Measurements from ENCODE around the gene ZMYND8. TPM values are rescaled to one million over a fixed set of nuclear protein-coding genes. Genes with fewer than 3 reads are reported as not detected.
A peak's percentile ranks its signal among the peaks of the same experiment; 100 is the strongest.

ZMYND8 gene
- total and polyA plus RNA-seq, 10 of the 15 experiments (the other 5 are each of a cell fraction or from before 2014, with no cell fraction given): 12.9 to 54.8 (median 23.1) TPM

DNA sequence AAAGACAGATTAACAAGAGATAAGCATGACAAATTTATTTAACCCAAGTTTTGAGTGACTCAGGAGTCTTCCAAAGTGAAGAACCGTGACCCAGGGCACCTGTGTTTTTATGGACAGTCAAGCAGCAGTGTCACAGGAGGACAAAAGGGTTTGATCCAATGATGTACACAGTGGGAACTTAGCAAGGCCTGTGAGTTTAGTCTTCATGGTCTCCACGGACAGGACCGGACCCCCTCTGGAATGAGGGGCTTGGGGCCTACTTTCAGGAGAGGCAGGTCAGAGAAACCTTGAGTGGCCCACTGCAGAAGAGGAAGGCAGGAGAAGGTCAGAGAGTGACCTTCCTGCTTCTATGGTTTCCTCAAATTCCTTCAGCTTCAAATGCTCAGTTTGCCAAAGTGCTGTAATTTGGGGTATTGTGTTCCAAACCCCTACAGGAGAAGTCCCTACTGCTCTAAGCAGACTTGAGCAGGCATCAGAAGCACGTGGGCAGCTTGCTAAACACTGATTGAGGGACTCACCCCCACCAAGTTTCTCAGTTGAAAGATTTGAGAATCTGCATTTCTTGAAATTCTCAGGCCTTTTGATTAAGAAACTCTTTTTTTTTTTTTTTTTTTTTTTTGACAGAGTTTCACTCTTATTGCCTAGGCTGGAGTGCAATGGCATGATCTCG, 26.4 kb upstream of the ZMYND8 start:
- Histone ChIP-seq H3K4me3 (no peak overlapping the region), H3K4me2 (ENCODE audit: control insufficient read depth, insufficient read depth) (no peak overlapping the region), H3K36me3 (ENCODE audit: control insufficient read depth in 2 of 2, insufficient read depth in 2 of 2, low read length in 1 of 2) (no peaks in the 10 kb centered on the region), H4K20me1 (ENCODE audit: control insufficient read depth, insufficient read depth) (no peaks in the 10 kb centered on the region), H3K9me3 (replicated peaks; ENCODE audit: control insufficient read depth, insufficient read depth, low read length) (no peaks in the 10 kb centered on the region; the same call in 2 of the 3 replicates), H3K27ac (ENCODE audit: control insufficient read depth, insufficient read depth) (no peak overlapping the region), H3K79me2 (ENCODE audit: control insufficient read depth, insufficient read depth, low read length) (no peaks in the 10 kb centered on the region), H3K4me1 (ENCODE audit: control insufficient read depth, insufficient read depth, low read length) (peaks cover 9% of the 10 kb centered on the region), H3K9ac (ENCODE audit: control insufficient read depth, insufficient read depth, low read length) (no peak overlapping the region), H2AFZ (ENCODE audit: control insufficient read depth, low read depth, low read length) (no peak overlapping the region), H3K27me3 (replicated peaks in 1 of 2; ENCODE audit: control insufficient read depth in 2 of 2, insufficient read depth in 2 of 2, low read length in 1 of 2) (no peaks in the 10 kb centered on the region)
- 96% methylated on average over 5 of the region's 5 CpGs for WGBS (ENCODE audit: insufficient coverage, insufficient replicate concordance, low lambda C conversion rate, missing lambda C conversion rate)
- RAD21 ChIA-PET (ENCODE audit: unreplicated experiment): interaction anchor here (0.7 to 6.2 kb wide), 27 partner anchors 10 to 629 kb away, joined by 3 to 247 read pairs (median 9); partner anchors contain the start of genes NCOA3 and ZMYND8
- in situ Hi-C loops (cut with MboI) (loop anchor here (5.0 to 10.0 kb wide), 3 partner anchors 108 to 626 kb away; no protein-coding TSS in a partner anchor), intact Hi-C loops (cut with micrococcal nuclease; ENCODE audit: unreplicated experiment) (no loop called here)
- no peak for ATAC-seq
- no peak for DNase-seq (ENCODE audit: low read depth, low spot score)
- TF ChIP-seq CBX5 (IDR thresholded peaks at IDR 0.05; ENCODE audit: low read depth) (no peak), ETV6 (conservative IDR thresholded peaks at IDR 0.05 in 1 of 2, IDR thresholded peaks at IDR 0.05 in 1 of 2; ENCODE audit: borderline replicate concordance in 1 of 2, low read depth in 1 of 2) (peak in 1 of 2 experiments; percentile 96; a peak in 2 of 4 replicates), RB1 (IDR thresholded peaks at IDR 0.05; ENCODE audit: borderline replicate concordance) (0 out of 2 replicates have a peak, but pooled peaks have one; percentile 19), ATF2 (IDR thresholded peaks at IDR 0.05; ENCODE audit: low read length) (no peak), LARP7 (IDR thresholded peaks at IDR 0.05) (no peak), NFXL1 (IDR thresholded peaks at IDR 0.05; ENCODE audit: borderline replicate concordance) (peak; percentile 68)
- CTCF ChIA-PET: interaction anchor here (0.6 to 8.9 kb wide), 37 partner anchors 9 to 635 kb away, joined by 3 to 344 read pairs (median 11); partner anchors contain the start of gene ZMYND8
- SMC1A ChIA-PET (ENCODE audit: uncharacterized antibody, unreplicated experiment): interaction anchor here (0.6 to 6.9 kb wide), 34 partner anchors 10 to 749 kb away, joined by 3 to 266 read pairs (median 9); partner anchors contain the start of gene ZMYND8
- BruUV-seq (replicated peaks): no TSS peak
- FAIRE-seq: no peak
- POLR2A ChIA-PET: interaction anchor here (0.5 to 2.8 kb wide), 8 partner anchors 10 to 171 kb away, joined by 3 to 11 read pairs (median 5); partner anchors contain the start of gene ZMYND8

Measured in GM12878 (cell line).